ENCODE data around the gene SMOC1.
"Not testable (repeated sequence)": the region's sequence is repeated elsewhere in the genome, so short reads cannot be mapped to it uniquely, and the experiment has no call there.

Gene SMOC1

GRCh38 chr14:69901113-69901951, 22.1 kb downstream of the SMOC1 start:
- DNase-seq, result no peak

GRCh38 chr14:69903046-69903445, 23.8 kb downstream of the SMOC1 start:
- not testable (repeated sequence) for DNase-seq

GRCh38 chr14:69904246-69904645, 25.0 kb downstream of the SMOC1 start:
- DNase-seq, result no peak

- no peak for DNase-seq
Observed at GRCh38 chr14:69906201-69906600, 27.0 kb downstream of the SMOC1 start.

GRCh38 chr14:69909826-69910550, 30.8 kb downstream of the SMOC1 start:
- DNase-seq, result no peak

- no peak for DNase-seq
Observed at GRCh38 chr14:69910871-69911270, 31.7 kb downstream of the SMOC1 start.

- DNase-seq, result no peak
Observed at GRCh38 chr14:69913686-69914085, 34.5 kb downstream of the SMOC1 start.

GRCh38 chr14:69916396-69916795, 37.2 kb downstream of the SMOC1 start:
- DNase-seq, result no peak

GRCh38 chr14:69917287-69917686, 38.1 kb downstream of the SMOC1 start:
- DNase-seq, result no peak

- DNase-seq, result no peak
Observed at GRCh38 chr14:69919815-69920214, 40.6 kb downstream of the SMOC1 start.

GRCh38 chr14:69921052-69921451, 41.8 kb downstream of the SMOC1 start:
- no peak for DNase-seq

- no peak for DNase-seq
Observed at GRCh38 chr14:69922198-69922597, 43.0 kb downstream of the SMOC1 start.

GRCh38 chr14:69924201-69924600, 45.0 kb downstream of the SMOC1 start:
- DNase-seq, result no peak

GRCh38 chr14:69928111-69928523, 48.9 kb downstream of the SMOC1 start:
- no peak for DNase-seq

- DNase-seq, result no peak
Observed at GRCh38 chr14:69930780-69931379, 51.7 kb downstream of the SMOC1 start.

GRCh38 chr14:69931960-69932359, 52.7 kb downstream of the SMOC1 start:
- DNase-seq, result no peak

- no peak for DNase-seq
Observed at GRCh38 chr14:69932391-69932790, 53.2 kb downstream of the SMOC1 start.

GRCh38 chr14:69933623-69934275, 54.5 kb downstream of the SMOC1 start:
- no peak for DNase-seq

GRCh38 chr14:69937367-69938081, 58.3 kb downstream of the SMOC1 start:
- DNase-seq, result no peak

GRCh38 chr14:69938751-69939150, 59.5 kb downstream of the SMOC1 start:
- no peak for DNase-seq

GRCh38 chr14:69941768-69942742, 62.8 kb downstream of the SMOC1 start:
- DNase-seq, result no peak

Measured in CD4-positive, alpha-beta T cell treated with Interleukin-10 for 1 hour (primary cell).